HG03196 (cell line): ENCODE measurements around the gene CHN1.

ENCODE experiments used
- ATAC-seq: cut with Tn5 transposase; IDR thresholded peaks from one replicate; pipeline ENCODE4 v1.9.1; 2021; ENCODE audit not compliant: unreplicated experiment

Gene CHN1

GRCh38 chr2:174929786-174930185, 75.4 kb downstream of the CHN1 start:
- ATAC-seq = no peak

- ATAC-seq = no peak
Observed at GRCh38 chr2:174925046-174925784, 80.0 kb downstream of the CHN1 start.

- no peak for ATAC-seq
Observed at GRCh38 chr2:174924061-174924693, 81.0 kb downstream of the CHN1 start.

GRCh38 chr2:174919947-174920595, 85.1 kb downstream of the CHN1 start:
- ATAC-seq = no peak

GRCh38 chr2:174918886-174919526, 86.2 kb downstream of the CHN1 start:
- ATAC-seq = no peak

- no peak for ATAC-seq
Observed at GRCh38 chr2:174916270-174916930, 88.8 kb downstream of the CHN1 start.

GRCh38 chr2:174914853-174915760, 90.1 kb downstream of the CHN1 start:
- ATAC-seq = no peak

- no peak for ATAC-seq
Observed at GRCh38 chr2:174908284-174908683, 96.9 kb downstream of the CHN1 start.

- no peak for ATAC-seq
Observed at GRCh38 chr2:174903264-174903556, 102.0 kb downstream of the CHN1 start.

GRCh38 chr2:174902506-174903263, 102.5 kb downstream of the CHN1 start:
- ATAC-seq = no peak

GRCh38 chr2:174901075-174901474, 104.1 kb downstream of the CHN1 start:
- no peak for ATAC-seq

- no peak for ATAC-seq
Observed at GRCh38 chr2:174897286-174897685, 107.9 kb downstream of the CHN1 start.

- no peak for ATAC-seq
Observed at GRCh38 chr2:174893018-174893417, 112.2 kb downstream of the CHN1 start.

- ATAC-seq = no peak
Observed at GRCh38 chr2:174892546-174892945, 112.6 kb downstream of the CHN1 start.

GRCh38 chr2:174888646-174889271, 116.4 kb downstream of the CHN1 start:
- ATAC-seq = no peak

GRCh38 chr2:174888146-174888545, 117.0 kb downstream of the CHN1 start:
- ATAC-seq = no peak

GRCh38 chr2:174882416-174882815, 122.8 kb downstream of the CHN1 start:
- ATAC-seq = no peak

- ATAC-seq = no peak
Observed at GRCh38 chr2:174881678-174882077, 123.5 kb downstream of the CHN1 start.

GRCh38 chr2:174878537-174879147, 126.5 kb downstream of the CHN1 start:
- no peak for ATAC-seq
